ENCODE measurements around the gene HOXB8.

- TF ChIP-seq POLR2A (IDR thresholded peaks at IDR 0.05; ENCODE audit: low read depth, low read length): no peak
- TF ChIP-seq TAF1 (IDR thresholded peaks at IDR 0.05; ENCODE audit: borderline replicate concordance, low read depth, low read length): no peak
- no peak for TF ChIP-seq POLR2AphosphoS5 (IDR thresholded peaks at IDR 0.05; ENCODE audit: low read depth, low read length)
Observed at GRCh38 chr17:48613862-48614694, 1.0 kb downstream of the HOXB8 start.

All from GM12892 (cell line).